ENCODE data around the gene JAZF1. TPM values are rescaled to one million over a fixed set of nuclear protein-coding genes. Genes with fewer than 3 reads are reported as not detected.
A peak's percentile ranks its signal among the peaks of the same experiment; 100 is the strongest.

Gene JAZF1
- total RNA-seq, 1 donor from 2014 or later = 36.1 TPM

- TF ChIP-seq, protein P1, sequence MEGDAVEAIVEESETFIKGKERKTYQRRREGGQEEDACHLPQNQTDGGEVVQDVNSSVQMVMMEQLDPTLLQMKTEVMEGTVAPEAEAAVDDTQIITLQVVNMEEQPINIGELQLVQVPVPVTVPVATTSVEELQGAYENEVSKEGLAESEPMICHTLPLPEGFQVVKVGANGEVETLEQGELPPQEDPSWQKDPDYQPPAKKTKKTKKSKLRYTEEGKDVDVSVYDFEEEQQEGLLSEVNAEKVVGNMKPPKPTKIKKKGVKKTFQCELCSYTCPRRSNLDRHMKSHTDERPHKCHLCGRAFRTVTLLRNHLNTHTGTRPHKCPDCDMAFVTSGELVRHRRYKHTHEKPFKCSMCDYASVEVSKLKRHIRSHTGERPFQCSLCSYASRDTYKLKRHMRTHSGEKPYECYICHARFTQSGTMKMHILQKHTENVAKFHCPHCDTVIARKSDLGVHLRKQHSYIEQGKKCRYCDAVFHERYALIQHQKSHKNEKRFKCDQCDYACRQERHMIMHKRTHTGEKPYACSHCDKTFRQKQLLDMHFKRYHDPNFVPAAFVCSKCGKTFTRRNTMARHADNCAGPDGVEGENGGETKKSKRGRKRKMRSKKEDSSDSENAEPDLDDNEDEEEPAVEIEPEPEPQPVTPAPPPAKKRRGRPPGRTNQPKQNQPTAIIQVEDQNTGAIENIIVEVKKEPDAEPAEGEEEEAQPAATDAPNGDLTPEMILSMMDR (IDR thresholded peaks at IDR 0.05) = no peak
- no peak for TF ChIP-seq POLR2A (IDR thresholded peaks at IDR 0.05)
- no peak for TF ChIP-seq POLR2AphosphoS5 (IDR thresholded peaks at IDR 0.05; ENCODE audit: insufficient read depth in 1 of 2, low read depth in 1 of 2)
- no peak overlapping the region for H3K27ac ChIP-seq
- peaks cover 52% of the 10 kb centered on the region for H3K4me1 ChIP-seq
- intact Hi-C loops (cut with DNase I) = no loop called here
- H3K36me3 ChIP-seq = no peaks in the 10 kb centered on the region
- no peak overlapping the region for H3K4me3 ChIP-seq
- H3K9me3 ChIP-seq = no peaks in the 10 kb centered on the region
- H3K27me3 ChIP-seq = no peaks in the 10 kb centered on the region
- DNase-seq (ENCODE audit: extremely low spot score in 2 of 2) = no peak
Measured at GRCh38 chr7:27948861-27949260, 231.7 kb downstream of the JAZF1 start.

DNA sequence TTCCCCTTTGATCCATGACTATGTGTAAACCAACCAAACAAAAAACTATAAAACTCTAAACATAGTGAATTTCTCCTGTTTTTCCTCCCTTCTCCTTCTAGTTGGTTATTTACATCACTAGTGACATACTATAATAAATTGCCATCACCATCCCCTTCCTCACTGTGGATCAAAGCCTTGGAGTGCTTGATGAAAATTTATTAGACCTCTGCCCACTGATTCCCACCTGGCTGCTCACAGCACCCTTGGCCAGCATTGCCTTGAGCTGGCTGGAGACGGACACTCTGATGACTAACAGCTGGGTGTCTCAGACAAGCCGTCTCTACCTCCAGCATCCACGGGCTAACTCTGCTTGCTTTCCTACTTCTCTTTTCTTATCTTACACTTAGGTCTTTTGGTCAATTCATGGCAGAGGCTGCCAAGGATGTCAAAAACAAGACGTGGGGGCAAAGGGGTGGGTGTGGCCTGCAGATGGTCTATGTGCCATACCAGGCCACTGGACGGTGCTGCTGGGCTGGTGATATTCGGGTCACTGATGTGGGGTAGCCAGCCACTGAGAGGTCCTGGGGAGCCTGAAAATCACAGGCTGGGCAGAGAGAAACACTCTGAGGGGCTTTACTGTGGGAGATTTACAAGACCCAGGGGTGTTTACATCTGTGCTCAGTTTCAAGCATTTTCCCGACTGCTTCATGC lies 232.9 kb downstream of the JAZF1 start:
- intact Hi-C loops (cut with DNase I) = no loop called here
- DNase-seq (ENCODE audit: extremely low spot score in 2 of 2) = no peak
- no peak overlapping the region for H3K4me3 ChIP-seq
- H3K36me3 ChIP-seq = no peaks in the 10 kb centered on the region
- H3K27me3 ChIP-seq = no peaks in the 10 kb centered on the region
- H3K9me3 ChIP-seq = no peaks in the 10 kb centered on the region
- TF ChIP-seq POLR2A (IDR thresholded peaks at IDR 0.05) (no peak), POLR2AphosphoS5 (IDR thresholded peaks at IDR 0.05; ENCODE audit: insufficient read depth in 1 of 2, low read depth in 1 of 2) (no peak)
- TF ChIP-seq, protein P1 (IDR thresholded peaks at IDR 0.05) = no peak
- H3K27ac ChIP-seq = no peak overlapping the region
- H3K4me1 ChIP-seq = peaks cover 52% of the 10 kb centered on the region

GRCh38 chr7:27946351-27946750 lies 234.2 kb downstream of the JAZF1 start:
- no peak overlapping the region for H3K4me3 ChIP-seq
- H3K27me3 ChIP-seq = no peaks in the 10 kb centered on the region
- TF ChIP-seq, protein P1 (IDR thresholded peaks at IDR 0.05) = no peak
- TF ChIP-seq POLR2AphosphoS5 (IDR thresholded peaks at IDR 0.05; ENCODE audit: insufficient read depth in 1 of 2, low read depth in 1 of 2) (no peak), POLR2A (IDR thresholded peaks at IDR 0.05) (no peak)
- H3K36me3 ChIP-seq = no peaks in the 10 kb centered on the region
- no peak for DNase-seq (ENCODE audit: extremely low spot score in 2 of 2)
- peaks cover 41% of the 10 kb centered on the region for H3K4me1 ChIP-seq
- H3K27ac ChIP-seq = no peak overlapping the region
- H3K9me3 ChIP-seq = no peaks in the 10 kb centered on the region
- intact Hi-C loops (cut with DNase I) = no loop called here

DNA sequence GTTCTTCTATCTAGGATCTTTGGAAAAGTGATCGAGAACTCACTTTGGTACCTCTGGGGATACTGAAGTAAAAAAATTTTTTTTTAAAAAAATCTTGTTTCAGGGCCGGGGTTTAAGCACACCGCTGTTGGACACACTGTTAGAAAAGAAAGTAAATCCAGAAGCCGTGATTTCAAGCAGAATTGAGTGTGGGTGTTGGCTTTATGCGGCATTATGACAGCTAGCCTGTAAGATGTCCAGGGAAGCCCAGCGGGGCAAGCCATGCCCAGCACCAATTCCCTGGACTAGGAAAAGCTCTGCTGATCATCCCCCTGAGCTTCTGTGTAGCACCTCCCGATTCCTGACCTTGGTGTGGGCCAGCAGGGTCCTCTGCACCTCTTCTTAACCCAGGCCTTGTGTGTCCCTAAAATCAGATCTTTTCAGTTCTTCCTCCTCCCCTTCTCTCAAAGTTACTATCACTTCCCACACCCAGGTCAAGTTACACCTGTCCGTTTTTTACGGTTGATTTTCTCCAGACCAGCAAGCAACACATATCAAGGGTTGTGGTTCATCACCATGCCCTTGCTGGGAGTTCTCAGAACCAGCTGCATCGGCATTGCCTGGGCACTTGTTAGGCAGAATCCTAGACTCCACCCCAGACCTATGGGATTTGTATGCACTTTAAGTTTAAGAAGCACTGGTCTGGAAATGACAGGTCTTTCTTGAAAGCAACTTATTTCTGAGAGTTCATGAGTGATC lies 235.4 kb downstream of the JAZF1 start:
- DNase-seq (ENCODE audit: extremely low spot score in 2 of 2) = no peak
- no peaks in the 10 kb centered on the region for H3K27me3 ChIP-seq
- H3K4me1 ChIP-seq = peaks cover 39% of the 10 kb centered on the region
- H3K9me3 ChIP-seq = no peaks in the 10 kb centered on the region
- peak overlapping the region; percentile 13 for H3K27ac ChIP-seq
- H3K4me3 ChIP-seq = no peak overlapping the region
- TF ChIP-seq POLR2AphosphoS5 (IDR thresholded peaks at IDR 0.05; ENCODE audit: insufficient read depth in 1 of 2, low read depth in 1 of 2) = no peak
- no peak for TF ChIP-seq POLR2A (IDR thresholded peaks at IDR 0.05)
- TF ChIP-seq, protein P1 (IDR thresholded peaks at IDR 0.05) = no peak
- no peaks in the 10 kb centered on the region for H3K36me3 ChIP-seq
- intact Hi-C loops (cut with DNase I) = no loop called here

DNA sequence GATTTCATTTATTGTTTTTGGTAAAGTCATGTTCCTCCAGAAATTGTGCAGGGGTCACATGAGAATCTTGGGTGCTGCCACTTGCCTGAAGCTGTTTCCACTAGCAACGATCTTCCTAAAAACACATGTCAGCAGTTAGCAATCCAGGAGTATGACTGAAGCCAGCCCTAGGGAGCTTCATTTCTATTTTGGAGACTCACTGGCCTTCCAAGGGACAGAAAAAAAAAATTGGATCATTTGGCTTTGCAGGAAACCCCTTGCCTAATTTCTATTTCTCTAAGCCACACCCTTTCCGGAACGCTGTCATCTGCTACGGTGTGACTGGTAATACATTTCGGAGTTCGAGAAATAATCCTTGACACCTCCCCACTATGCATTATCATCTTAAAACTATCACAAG lies 236.0 kb downstream of the JAZF1 start:
- DNase-seq (ENCODE audit: extremely low spot score in 2 of 2) = no peak
- peaks cover 39% of the 10 kb centered on the region for H3K4me1 ChIP-seq
- intact Hi-C loops (cut with DNase I) = no loop called here
- no peaks in the 10 kb centered on the region for H3K9me3 ChIP-seq
- H3K4me3 ChIP-seq = no peak overlapping the region
- no peak for TF ChIP-seq POLR2AphosphoS5 (IDR thresholded peaks at IDR 0.05; ENCODE audit: insufficient read depth in 1 of 2, low read depth in 1 of 2)
- TF ChIP-seq, protein P1 (IDR thresholded peaks at IDR 0.05) = no peak
- no peak for TF ChIP-seq POLR2A (IDR thresholded peaks at IDR 0.05)
- H3K27me3 ChIP-seq = no peaks in the 10 kb centered on the region
- peak overlapping the region; percentile 13 for H3K27ac ChIP-seq
- H3K36me3 ChIP-seq = no peaks in the 10 kb centered on the region
